ENCODE data around the gene MAFG.

GRCh38 chr17:81909231-81909630, 18.3 kb downstream of the MAFG start:
- TF ChIP-seq CTCF (IDR thresholded peaks at IDR 0.05), result no peak
- TF ChIP-seq ATF3 (CRISPR knock-in tag; conservative IDR thresholded peaks at IDR 0.05), result no peak
- TF ChIP-seq ETV6 (CRISPR knock-in tag; IDR thresholded peaks at IDR 0.05), result no peak
- TF ChIP-seq ZBTB21 (CRISPR knock-in tag; IDR thresholded peaks at IDR 0.05; ENCODE audit: borderline replicate concordance), result no peak
- no peak for TF ChIP-seq JUN (CRISPR knock-in tag; IDR thresholded peaks at IDR 0.05)
- TF ChIP-seq ZBTB43 (CRISPR knock-in tag; IDR thresholded peaks at IDR 0.05), result no peak
- TF ChIP-seq ATF1 (CRISPR knock-in tag; IDR thresholded peaks at IDR 0.05), result no peak
- no peak for TF ChIP-seq TEAD4 (CRISPR knock-in tag; IDR thresholded peaks at IDR 0.05)
- TF ChIP-seq NR1H2 (CRISPR knock-in tag; IDR thresholded peaks at IDR 0.05), result no peak
- TF ChIP-seq MAX (CRISPR knock-in tag; IDR thresholded peaks at IDR 0.05), result no peak
- no peak for TF ChIP-seq ELF4 (CRISPR knock-in tag; IDR thresholded peaks at IDR 0.05; ENCODE audit: low read depth)
- no peak for TF ChIP-seq E2F1 (CRISPR knock-in tag; IDR thresholded peaks at IDR 0.05)

Measured in WTC11 (cell line).